PC-9 (cell line): ENCODE results near the gene AP2B1. TPM values are rescaled to one million over a fixed set of nuclear protein-coding genes. Genes with fewer than 3 reads are reported as not detected.

Experiments used
- BruUV-seq: library from RNA; stranded (reverse); fragments of 400-500 nt; replicated peaks from 2 replicates; lab custom pipeline; 2021; lab: Mats Ljungman, UMichigan
- CTCF ChIA-PET: fragments of 300-600 bp; sonication (Branson Sonifier 250); formaldehyde crosslinking; loops from one replicate; lab custom pipeline; 2022; ENCODE audit warnings: antibody characterized with exemption; lab: Charles Lee
- POLR2A ChIA-PET: fragments of 300-600 bp; sonication (Branson Sonifier 250); formaldehyde crosslinking; loops from one replicate; lab custom pipeline; 2022; ENCODE audit warnings: antibody characterized with exemption; ENCODE audit not compliant: unreplicated experiment; lab: Charles Lee
- DNase-seq, 2 experiments: peaks; one replicate each; pipeline versions ENCODE4 v3.0.0 to v3.0.0-alpha.2; 2015 to 2022; ENCODE audit warnings: mixed read lengths in 1 of 2
- H2AFZ ChIP-seq: fragments of 200-600 bp; sonication (generic); 2 replicates; pipeline ENCODE4 v1.8.1; 2017; ENCODE audit warnings: antibody characterized with exemption
- H3F3A ChIP-seq: fragments of 200-600 bp; sonication (generic); 2 replicates; pipeline ENCODE4 v1.8.1; 2017; ENCODE audit warnings: antibody characterized with exemption, mild to moderate bottlenecking, low read depth; ENCODE audit not compliant: insufficient read depth
- H3K27ac ChIP-seq: fragments of 200-600 bp; sonication (generic); 2 replicates; pipeline ENCODE4 v1.6.1; 2016; ENCODE audit warnings: mixed run types
- H3K27me3 ChIP-seq: fragments of 200-600 bp; sonication (generic); 2 replicates; pipeline ENCODE4 v1.6.1; 2016; ENCODE audit warnings: low read depth, mixed run types; ENCODE audit not compliant: insufficient read depth
- H3K36me3 ChIP-seq: fragments of 200-600 bp; sonication (generic); 2 replicates; pipeline ENCODE4 v1.6.1; 2016; ENCODE audit warnings: low read depth, mixed run types
- H3K4me1 ChIP-seq: fragments of 200-600 bp; sonication (generic); replicated peaks from 2 replicates; pipeline ENCODE4 v1.6.1; 2016; ENCODE audit warnings: mixed run types; ENCODE audit not compliant: insufficient read depth
- H3K4me2 ChIP-seq: fragments of 200-600 bp; sonication (generic); 2 replicates; pipeline ENCODE4 v1.6.1; 2017; ENCODE audit warnings: mixed run types
- H3K4me3 ChIP-seq: fragments of 200-600 bp; sonication (generic); 2 replicates; pipeline ENCODE4 v1.6.1; 2016; ENCODE audit warnings: mixed run types
- H3K79me2 ChIP-seq: fragments of 200-600 bp; sonication (generic); 2 replicates; pipeline ENCODE4 v1.6.1; 2017; ENCODE audit warnings: low read depth, mixed run types
- H3K9me2 ChIP-seq: fragments of 200-600 bp; sonication (generic); 2 replicates; pipeline ENCODE4 v1.8.1; 2017; ENCODE audit warnings: mild to moderate bottlenecking; ENCODE audit not compliant: insufficient read depth
- H3K9me3 ChIP-seq: fragments of 200-600 bp; sonication (generic); 2 replicates; pipeline ENCODE4 v1.8.1; 2016; ENCODE audit warnings: low read depth; ENCODE audit not compliant: insufficient read depth
- H4K20me1 ChIP-seq: fragments of 200-600 bp; sonication (generic); 2 replicates; pipeline ENCODE4 v1.8.1; 2017; ENCODE audit not compliant: insufficient read depth
- EZH2 ChIP-seq: fragments of 200-600 bp; sonication (generic); IDR thresholded peaks from 2 replicates; pipeline ENCODE4 v1.8.0; 2017; ENCODE audit warnings: antibody characterized with exemption, low read depth
- intact Hi-C: fragments of 100-400 bp; cut with micrococcal nuclease; formaldehyde crosslinking; loops from one replicate; pipeline ENCODE4 v1.10.0; 2022; ENCODE audit not compliant: unreplicated experiment
- total RNA-seq: library from RNA; stranded (reverse); gene quantifications from 2 replicates; pipeline ENCODE4 v1.2.3, GENCODE V29; 2021
- TF ChIP-seq, protein P1 (sequence below): fragments of 200-600 bp; sonication (generic); conservative IDR thresholded peaks from 2 replicates; pipeline ENCODE4 v1.6.1; 2017; ENCODE audit warnings: mixed run types, antibody characterized with exemption, mild to moderate bottlenecking, moderate library complexity

AP2B1 gene
- total RNA-seq, 1 experiment from 2014 or later = 186 TPM

DNA sequence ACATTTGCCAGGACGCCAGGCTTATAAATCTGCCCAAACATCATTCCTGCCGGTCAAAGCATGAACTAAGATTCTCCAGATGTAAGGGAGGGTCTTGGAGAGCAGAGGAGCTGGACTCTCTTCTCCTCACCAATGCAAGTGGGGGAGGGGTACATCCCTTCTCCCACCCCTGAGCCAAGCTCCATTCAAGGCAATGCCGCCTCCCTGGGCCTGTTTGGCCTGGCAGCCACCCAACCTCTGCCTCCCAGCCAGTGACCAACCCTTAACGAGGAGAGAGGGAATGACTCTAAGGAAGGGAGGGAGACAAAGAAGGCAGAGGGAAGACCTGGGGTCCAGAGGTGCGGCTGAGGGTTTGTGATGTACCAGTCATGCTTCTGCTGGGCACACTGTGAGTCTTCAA is 187.4 kb downstream of the AP2B1 start:
- H3K4me1 ChIP-seq = peaks cover 27% of the 10 kb centered on the region
- H3F3A ChIP-seq = peaks cover 22% of the 10 kb centered on the region; the same call in 1 of the 2 replicates
- no peak overlapping the region for H3K27ac ChIP-seq
- no peak overlapping the region for H2AFZ ChIP-seq
- no peak for DNase-seq
- POLR2A ChIA-PET = interaction anchor here (0.5 kb wide), 1 partner anchor 34 kb away, joined by 3 read pairs; no protein-coding TSS in a partner anchor
- no peak overlapping the region for H3K4me3 ChIP-seq
- no peaks in the 10 kb centered on the region for H4K20me1 ChIP-seq
- no peaks in the 10 kb centered on the region for H3K36me3 ChIP-seq
- no peak overlapping the region for H3K4me2 ChIP-seq
- no TSS peak for BruUV-seq
- H3K79me2 ChIP-seq = no peaks in the 10 kb centered on the region
- intact Hi-C loops = no loop called here
- CTCF ChIA-PET = no interaction called here
- TF ChIP-seq, protein P1, sequence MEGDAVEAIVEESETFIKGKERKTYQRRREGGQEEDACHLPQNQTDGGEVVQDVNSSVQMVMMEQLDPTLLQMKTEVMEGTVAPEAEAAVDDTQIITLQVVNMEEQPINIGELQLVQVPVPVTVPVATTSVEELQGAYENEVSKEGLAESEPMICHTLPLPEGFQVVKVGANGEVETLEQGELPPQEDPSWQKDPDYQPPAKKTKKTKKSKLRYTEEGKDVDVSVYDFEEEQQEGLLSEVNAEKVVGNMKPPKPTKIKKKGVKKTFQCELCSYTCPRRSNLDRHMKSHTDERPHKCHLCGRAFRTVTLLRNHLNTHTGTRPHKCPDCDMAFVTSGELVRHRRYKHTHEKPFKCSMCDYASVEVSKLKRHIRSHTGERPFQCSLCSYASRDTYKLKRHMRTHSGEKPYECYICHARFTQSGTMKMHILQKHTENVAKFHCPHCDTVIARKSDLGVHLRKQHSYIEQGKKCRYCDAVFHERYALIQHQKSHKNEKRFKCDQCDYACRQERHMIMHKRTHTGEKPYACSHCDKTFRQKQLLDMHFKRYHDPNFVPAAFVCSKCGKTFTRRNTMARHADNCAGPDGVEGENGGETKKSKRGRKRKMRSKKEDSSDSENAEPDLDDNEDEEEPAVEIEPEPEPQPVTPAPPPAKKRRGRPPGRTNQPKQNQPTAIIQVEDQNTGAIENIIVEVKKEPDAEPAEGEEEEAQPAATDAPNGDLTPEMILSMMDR = no peak
- TF ChIP-seq EZH2 = no peak
- peaks cover 12% of the 10 kb centered on the region for H3K27me3 ChIP-seq
- H3K9me3 ChIP-seq = no peaks in the 10 kb centered on the region
- no peaks in the 10 kb centered on the region for H3K9me2 ChIP-seq

DNA sequence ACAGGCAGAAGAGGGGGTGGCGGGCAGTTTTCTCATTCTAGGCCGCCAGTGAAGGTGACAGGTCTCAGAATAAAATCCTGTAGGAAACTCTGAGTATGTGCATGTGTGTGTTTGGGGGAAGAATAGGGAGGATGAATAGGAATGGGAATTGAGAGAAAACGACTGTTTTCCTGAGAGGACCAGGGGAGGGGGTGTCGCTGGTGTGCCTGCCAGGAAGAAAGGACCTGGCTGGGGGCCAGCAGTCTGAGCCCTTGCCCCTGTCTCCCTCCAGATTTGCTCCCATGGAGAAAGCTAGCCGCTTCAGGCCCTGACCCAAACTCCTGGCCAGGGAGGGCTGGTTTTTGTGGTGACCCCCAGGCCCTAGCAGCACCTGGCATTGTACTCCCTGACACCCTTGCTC is 187.9 kb downstream of the AP2B1 start:
- Histone ChIP-seq H3K4me1 (peaks cover 27% of the 10 kb centered on the region), H3K4me3 (no peak overlapping the region), H3K36me3 (no peaks in the 10 kb centered on the region), H4K20me1 (no peaks in the 10 kb centered on the region), H3K4me2 (no peak overlapping the region), H3K9me2 (no peaks in the 10 kb centered on the region), H3K27me3 (peaks cover 12% of the 10 kb centered on the region), H2AFZ (no peak overlapping the region), H3K27ac (no peak overlapping the region), H3K79me2 (no peaks in the 10 kb centered on the region), H3F3A (peaks cover 22% of the 10 kb centered on the region; the same call in 1 of the 2 replicates), H3K9me3 (no peaks in the 10 kb centered on the region)
- DNase-seq = no peak
- ChIA-PET POLR2A (no interaction called here), CTCF (no interaction called here)
- no TSS peak for BruUV-seq
- intact Hi-C loops = no loop called here
- TF ChIP-seq, protein P1 = no peak
- no peak for TF ChIP-seq EZH2

DNA sequence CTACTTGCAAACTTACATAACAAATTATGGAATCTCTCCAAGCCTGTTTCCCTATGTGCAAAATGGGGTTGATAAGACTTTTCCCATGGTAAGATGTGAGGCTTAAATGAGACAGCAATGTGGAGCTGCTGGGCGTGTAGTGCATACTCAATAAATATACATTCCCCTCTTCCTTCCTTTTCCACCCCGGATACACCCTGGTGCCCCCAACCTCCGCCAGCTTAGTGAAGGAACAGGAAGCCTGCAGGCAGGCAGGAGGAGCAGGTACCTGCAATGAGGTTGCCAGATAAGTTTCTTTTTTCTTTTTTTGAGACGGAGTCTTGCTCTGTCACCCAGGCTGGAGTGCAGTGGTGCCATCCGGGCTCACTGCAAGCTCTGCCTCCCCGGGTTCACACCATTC is 188.5 kb downstream of the AP2B1 start:
- Histone ChIP-seq H4K20me1 (no peaks in the 10 kb centered on the region), H3K4me1 (peaks cover 27% of the 10 kb centered on the region), H3K79me2 (no peaks in the 10 kb centered on the region), H3K36me3 (no peaks in the 10 kb centered on the region), H2AFZ (no peak overlapping the region), H3K27ac (no peak overlapping the region), H3K9me3 (no peaks in the 10 kb centered on the region), H3K27me3 (peaks cover 12% of the 10 kb centered on the region), H3K4me2 (no peak overlapping the region), H3F3A (peaks cover 22% of the 10 kb centered on the region; the same call in 1 of the 2 replicates), H3K4me3 (no peak overlapping the region), H3K9me2 (no peaks in the 10 kb centered on the region)
- intact Hi-C loops = no loop called here
- ChIA-PET CTCF (no interaction called here), POLR2A (no interaction called here)
- TF ChIP-seq EZH2 = no peak
- TF ChIP-seq, protein P1 = no peak
- no peak for DNase-seq
- BruUV-seq = no TSS peak

Other genes with a start within 250 kb of the AP2B1 start
- 0.46 and 0.53 TPM in 2 replicates for gene SLFN11, start 213.7 kb upstream of the AP2B1 start, total RNA-seq
- 9.7 and 14.3 TPM in 2 replicates for gene SLFN12, start 154.8 kb upstream of the AP2B1 start, total RNA-seq
- 22.1 and 38.5 TPM in 2 replicates for gene SLFN13, start 138.6 kb upstream of the AP2B1 start, total RNA-seq
- gene SLFN12L, start 49.6 kb upstream of the AP2B1 start, total RNA-seq = not detected in 2 replicates
- gene SLFN14, start 26.5 kb upstream of the AP2B1 start, total RNA-seq = not detected in 2 replicates
- gene PEX12, start 8.8 kb upstream of the AP2B1 start, total RNA-seq = 4.7 and 5.8 TPM in 2 replicates
- 0.11 and 0.20 TPM in 2 replicates for gene RASL10B, start 144.3 kb downstream of the AP2B1 start, total RNA-seq
- not detected in 2 replicates for gene GAS2L2, start 165.9 kb downstream of the AP2B1 start, total RNA-seq
- not detected in 2 replicates for gene C17orf50, start 173.6 kb downstream of the AP2B1 start, total RNA-seq
- 2.8 and 6.4 TPM in 2 replicates for gene MMP28, start 208.3 kb downstream of the AP2B1 start, total RNA-seq
- gene TAF15, start 222.2 kb downstream of the AP2B1 start, total RNA-seq = 187 and 202 TPM in 2 replicates